H1 (cell line): Measurements from ENCODE around the gene KRTAP26-1. TPM values are rescaled to one million over a fixed set of nuclear protein-coding genes. Genes with fewer than 3 reads are reported as not detected.

Source experiments
- CTCF ChIA-PET: fragments of 300-600 bp; sonication (Branson Sonifier 250); formaldehyde crosslinking; loops from one replicate; lab custom pipeline; 2021; ENCODE audit not compliant: partially characterized antibody; lab: Charles Lee
- POLR2A ChIA-PET: fragments of 300-600 bp; sonication (Branson Sonifier 250); formaldehyde crosslinking; loops from one replicate; lab custom pipeline; 2021; ENCODE audit warnings: inconsistent platforms; ENCODE audit not compliant: partially characterized antibody; lab: Charles Lee
- DNase-seq, 2 experiments: peaks; one replicate each; pipeline versions ENCODE4 v3.0.0 to v3.0.0-alpha.2; 2010 to 2022; ENCODE audit warnings: low spot score in 2 of 2, low read depth in 1 of 2, mixed read lengths in 1 of 2
- FAIRE-seq: peaks from 2 replicates; lab custom pipeline; 2011; peaks lifted over from hg19 to GRCh38; lab: Jason Lieb, UNC
- H2AFZ ChIP-seq: 2 replicates; pipeline ENCODE4 v1.8.1; 2012; ENCODE audit warnings: low read length, inconsistent platforms
- H2AK5ac ChIP-seq: 2 replicates; pipeline ENCODE4 v1.6.1; 2013; ENCODE audit warnings: low read depth, low read length
- H2BK120ac ChIP-seq: replicated peaks from 2 replicates; pipeline ENCODE3; 2013; ENCODE audit warnings: low read depth, low read length, inconsistent platforms
- H2BK12ac ChIP-seq: 2 replicates; pipeline ENCODE4 v1.6.1; 2013; ENCODE audit warnings: low read depth, low read length
- H2BK15ac ChIP-seq: 2 replicates; pipeline ENCODE4 v1.6.1; 2013; ENCODE audit warnings: low read length
- H2BK20ac ChIP-seq: 2 replicates; pipeline ENCODE4 v1.6.1; 2013; ENCODE audit warnings: low read length
- H2BK5ac ChIP-seq: 2 replicates; pipeline ENCODE4 v1.6.1; 2013; ENCODE audit warnings: low read depth, low read length
- H3K14ac ChIP-seq: 2 replicates; pipeline ENCODE4 v1.6.1; 2013; ENCODE audit warnings: inconsistent platforms; ENCODE audit not compliant: insufficient read length
- H3K18ac ChIP-seq: 2 replicates; pipeline ENCODE4 v1.6.1; 2013; ENCODE audit warnings: low read length; ENCODE audit errors: extremely low read depth
- H3K23ac ChIP-seq: 2 replicates; pipeline ENCODE4 v1.6.1; 2013; ENCODE audit warnings: inconsistent platforms; ENCODE audit not compliant: insufficient read length
- H3K23me2 ChIP-seq: 2 replicates; pipeline ENCODE4 v1.6.1; 2013; ENCODE audit warnings: low read depth, low read length
- H3K27ac ChIP-seq: 2 replicates; pipeline ENCODE4 v1.6.1; 2011; ENCODE audit warnings: low read depth, low read length, inconsistent platforms
- H3K27me3 ChIP-seq, 4 experiments: replicated peaks in 1 of 4; 1 replicate in 1 of 4; 2 replicates in 3 of 4; pipeline versions ENCODE4 v1.6.1 to v1.8.1; 2011 to 2013; ENCODE audit warnings: low read length in 3 of 4, mild to moderate bottlenecking in 3 of 4, inconsistent platforms in 2 of 4, mixed read lengths in 2 of 4, moderate library complexity in 1 of 4; ENCODE audit not compliant: control insufficient read depth in 3 of 4, insufficient read depth in 3 of 4; ENCODE audit errors: extremely low read depth in 1 of 4
- H3K36me3 ChIP-seq, 4 experiments: 2 replicates each; pipeline versions ENCODE4 v1.6.1 to v1.8.1; 2011 to 2013; ENCODE audit warnings: mild to moderate bottlenecking in 4 of 4, low read length in 3 of 4, moderate library complexity in 2 of 4, control low read depth in 1 of 4, inconsistent platforms in 1 of 4; ENCODE audit not compliant: insufficient read depth in 4 of 4, control insufficient read depth in 2 of 4
- H3K4ac ChIP-seq: replicated peaks from 2 replicates; pipeline ENCODE3; 2013; ENCODE audit warnings: low read length, low read depth, mixed read lengths, inconsistent platforms; ENCODE audit not compliant: insufficient read length
- H3K4me1 ChIP-seq, 4 experiments: replicated peaks in 1 of 4; 1 replicate in 1 of 4; 2 replicates in 3 of 4; pipeline versions ENCODE4 v1.6.1 to v1.8.1; 2011 to 2013; ENCODE audit warnings: low read length in 3 of 4, inconsistent platforms in 2 of 4, mixed read lengths in 1 of 4; ENCODE audit not compliant: insufficient read depth in 4 of 4, control insufficient read depth in 3 of 4
- H3K4me2 ChIP-seq, 2 experiments: 2 replicates each; pipeline versions ENCODE4 v1.6.1 to v1.8.1; 2011 to 2013; ENCODE audit warnings: low read depth in 2 of 2, low read length in 2 of 2, control low read depth in 1 of 2, inconsistent platforms in 1 of 2, mild to moderate bottlenecking in 1 of 2; ENCODE audit not compliant: insufficient read depth in 1 of 2
- H3K4me3 ChIP-seq, 4 experiments: fragments of 200-600, 300-600 bp in 1 of 4; sonication (generic), shearing (Covaris generic), sonication (Bioruptor Twin) in 1 of 4; 2 replicates each; pipeline versions ENCODE4 v1.5.1 to v1.8.1; 2011 to 2016; ENCODE audit warnings: low read length in 4 of 4, low read depth in 3 of 4, control low read depth in 2 of 4, inconsistent platforms in 2 of 4, mild to moderate bottlenecking in 2 of 4, mixed read lengths in 1 of 4, moderate library complexity in 1 of 4; ENCODE audit not compliant: insufficient read depth in 2 of 4; ENCODE audit errors: extremely low read depth in 1 of 4
- H3K56ac ChIP-seq: replicated peaks from 2 replicates; pipeline ENCODE3; 2013; ENCODE audit warnings: low read depth, mild to moderate bottlenecking, mixed read lengths, low read length, inconsistent platforms; ENCODE audit not compliant: insufficient read length
- H3K79me1 ChIP-seq: 2 replicates; pipeline ENCODE4 v1.6.1; 2013; ENCODE audit warnings: low read depth, low read length, control low read depth
- H3K79me2 ChIP-seq, 2 experiments: 2 replicates each; pipeline versions ENCODE4 v1.6.1 to v1.8.1; 2012 to 2013; ENCODE audit warnings: low read length in 2 of 2, mild to moderate bottlenecking in 2 of 2, inconsistent platforms in 1 of 2; ENCODE audit not compliant: insufficient read depth in 2 of 2, control insufficient read depth in 1 of 2
- H3K9ac ChIP-seq, 4 experiments: replicated peaks in 1 of 4; 1 replicate in 1 of 4; 2 replicates in 3 of 4; pipeline versions ENCODE4 v1.6.1 to v1.8.1; 2011 to 2013; ENCODE audit warnings: low read depth in 3 of 4, low read length in 3 of 4, control low read depth in 2 of 4, mild to moderate bottlenecking in 2 of 4, moderate library complexity in 2 of 4, inconsistent platforms in 1 of 4; ENCODE audit errors: extremely low read depth in 1 of 4
- H3K9me3 ChIP-seq, 2 experiments: 2 replicates each; pipeline versions ENCODE4 v1.6.1 to v1.8.1; 2012 to 2013; ENCODE audit warnings: mild to moderate bottlenecking in 2 of 2, moderate library complexity in 2 of 2, control low read depth in 1 of 2, inconsistent platforms in 1 of 2, low read depth in 1 of 2, low read length in 1 of 2, mixed read lengths in 1 of 2; ENCODE audit not compliant: insufficient read depth in 2 of 2
- H4K20me1 ChIP-seq, 2 experiments: replicated peaks in 1 of 2; 2 replicates each; pipeline versions ENCODE3 to v1.8.1; 2011 to 2013; ENCODE audit warnings: inconsistent platforms in 2 of 2, low read length in 2 of 2, mild to moderate bottlenecking in 1 of 2; ENCODE audit not compliant: insufficient read depth in 2 of 2, control insufficient read depth in 1 of 2
- H4K5ac ChIP-seq: 2 replicates; pipeline ENCODE4 v1.6.1; 2013; ENCODE audit warnings: low read length, low read depth, mixed read lengths, inconsistent platforms; ENCODE audit not compliant: insufficient read length
- H4K8ac ChIP-seq: 2 replicates; pipeline ENCODE4 v1.8.0; 2013; ENCODE audit warnings: mild to moderate bottlenecking, moderate library complexity, low read length, inconsistent platforms; ENCODE audit not compliant: insufficient read depth; ENCODE audit errors: extremely low read depth
- H4K91ac ChIP-seq: replicated peaks from 2 replicates; pipeline ENCODE3; 2013; ENCODE audit warnings: low read length, mixed read lengths, inconsistent platforms; ENCODE audit not compliant: insufficient read length
- CEBPB ChIP-seq: IDR thresholded peaks from 2 replicates; pipeline ENCODE4 v1.6.1; 2012; ENCODE audit warnings: low read depth, low read length
- HDAC6 ChIP-seq: IDR thresholded peaks from one replicate; pipeline ENCODE4 v1.7.1; 2012; ENCODE audit warnings: low read depth, mild to moderate bottlenecking, inconsistent platforms, low read length, moderate library complexity
- KDM4A ChIP-seq: IDR thresholded peaks from one replicate; pipeline ENCODE4 v1.7.1; 2012; ENCODE audit warnings: low read depth, mild to moderate bottlenecking, moderate library complexity, low read length, inconsistent platforms; ENCODE audit not compliant: severe bottlenecking
- SP1 ChIP-seq: IDR thresholded peaks from 2 replicates; pipeline ENCODE4 v1.6.1; 2011; ENCODE audit warnings: low read depth, low read length
- TCF12 ChIP-seq: IDR thresholded peaks from 2 replicates; pipeline ENCODE4 v1.6.1; 2011; ENCODE audit warnings: low read depth, mild to moderate bottlenecking, low read length
- WGBS, 2 experiments: shearing (Covaris generic) in 1 of 2; methylation state at CpG; one replicate each; pipeline versions ENCODE4 v1.1.6 to v1.1.7; 2013 to 2015; ENCODE audit warnings: low lambda C conversion rate in 2 of 2, mixed read lengths in 2 of 2, inconsistent platforms in 1 of 2, low coverage in 1 of 2, missing lambda C conversion rate in 1 of 2; ENCODE audit not compliant: insufficient replicate concordance in 2 of 2, insufficient coverage in 1 of 2, insufficient read length in 1 of 2; ENCODE audit errors: extremely low coverage in 1 of 2, missing lambda C conversion rate in 1 of 2; 5-methylcytosine and 5-hydroxymethylcytosine counted together
- polyA plus RNA-seq, 7 experiments: library from polyadenylated mRNA; depleted of rRNA in 3 of 7; stranded (reverse) in 5 of 7; unstranded in 2 of 7; fragments of >200 nt in 5 of 7; fragments of 200-250 nt in 2 of 7; gene quantifications; 1 replicate in 5 of 7; 2 replicates in 1 of 7; 4 replicates in 1 of 7; pipeline versions ENCODE4 v1.2.1 to v1.2.3, GENCODE V29; 2011 to 2013; ENCODE audit warnings: missing spikeins in 2 of 7, mixed read lengths in 2 of 7
- total RNA-seq: library from RNA; stranded (reverse); fragmentation: NEBNext Ultra II Directional; extraction: Animal tissue kit (Norgen Biotek cat#: 25700); gene quantifications from 2 replicates; pipeline ENCODE4 v1.2.1, GENCODE V29; 2021

The KRTAP26-1 gene
- total and polyA plus RNA-seq, 2 of the 8 experiments (the other 6 are each of a cell fraction or from before 2014, with no cell fraction given): not detected

GRCh38 chr21:30271156-30271555 lies 49.0 kb downstream of the KRTAP26-1 start:
- no peaks in the 10 kb centered on the region for H3K23me2 ChIP-seq
- POLR2A ChIA-PET: no interaction called here
- H3K79me1 ChIP-seq: no peaks in the 10 kb centered on the region
- DNase-seq (no peak), FAIRE-seq (no peak)
- no peaks in the 10 kb centered on the region for H3K79me2 ChIP-seq
- 97% methylated on average over 5 of the region's 5 CpGs; no CpG with 5 or more reads in 1 of the 2 experiments for WGBS, 2 experiments
- no peaks in the 10 kb centered on the region for H3K9me3 ChIP-seq
- H3K4me1 ChIP-seq: no peaks in the 10 kb centered on the region
- no peak for TF ChIP-seq TCF12
- no peak for TF ChIP-seq SP1
- TF ChIP-seq HDAC6: no peak
- no peak for TF ChIP-seq KDM4A
- TF ChIP-seq CEBPB: no peak
- CTCF ChIA-PET: no interaction called here
- H2AK5ac ChIP-seq: no peak overlapping the region
- no peaks in the 10 kb centered on the region for H3K27me3 ChIP-seq
- H3K4me3 ChIP-seq: no peak overlapping the region
- no peak overlapping the region for H3K18ac ChIP-seq
- no peak overlapping the region for H2BK12ac ChIP-seq
- H4K20me1 ChIP-seq: no peaks in the 10 kb centered on the region
- H3K4me2 ChIP-seq: no peak overlapping the region
- H3K4ac ChIP-seq: no peak overlapping the region
- no peak overlapping the region for H4K91ac ChIP-seq
- no peak overlapping the region for H3K56ac ChIP-seq
- no peak overlapping the region for H3K9ac ChIP-seq
- no peak overlapping the region for H2BK20ac ChIP-seq
- H2BK120ac ChIP-seq: no peak overlapping the region
- H3K27ac ChIP-seq: no peak overlapping the region
- no peak overlapping the region for H2AFZ ChIP-seq
- no peak overlapping the region for H3K23ac ChIP-seq
- H2BK5ac ChIP-seq: no peak overlapping the region
- H4K5ac ChIP-seq: no peak overlapping the region
- no peak overlapping the region for H4K8ac ChIP-seq
- no peak overlapping the region for H2BK15ac ChIP-seq
- no peak overlapping the region for H3K14ac ChIP-seq
- no peaks in the 10 kb centered on the region for H3K36me3 ChIP-seq
